Mesenchymal stem cell (in vitro differentiated cells and primary cell): ENCODE data around the gene RERE.

Experiments
- DNase-seq: peaks from one replicate; pipeline ENCODE4 v3.0.0-alpha.2; 2013
- H2AFZ ChIP-seq: one replicate; pipeline ENCODE4 v1.6.1; 2013; ENCODE audit warnings: low read depth, mild to moderate bottlenecking, control low read depth, inconsistent platforms, low read length, moderate library complexity
- H2AK5ac ChIP-seq: 2 replicates; pipeline ENCODE4 v1.6.1; 2013; ENCODE audit warnings: low read length, moderate library complexity, mild to moderate bottlenecking, inconsistent platforms; ENCODE audit not compliant: severe bottlenecking
- H2BK120ac ChIP-seq: one replicate; pipeline ENCODE4 v1.6.1; 2013; ENCODE audit warnings: low read depth, mild to moderate bottlenecking, inconsistent platforms, low read length, moderate library complexity
- H2BK12ac ChIP-seq, 2 experiments: one replicate each; pipeline ENCODE4 v1.6.1; 2013; ENCODE audit warnings: inconsistent platforms in 2 of 2, low read length in 2 of 2, mild to moderate bottlenecking in 2 of 2, moderate library complexity in 2 of 2, control low read depth in 1 of 2
- H2BK15ac ChIP-seq: one replicate; pipeline ENCODE4 v1.6.1; 2013; ENCODE audit warnings: mild to moderate bottlenecking, low read depth, inconsistent platforms; ENCODE audit not compliant: poor library complexity, severe bottlenecking
- H2BK5ac ChIP-seq: 2 replicates; pipeline ENCODE4 v1.6.1; 2013; ENCODE audit warnings: low read depth, mild to moderate bottlenecking, low read length, control low read depth, inconsistent platforms; ENCODE audit not compliant: poor library complexity, severe bottlenecking
- H3K14ac ChIP-seq, 2 experiments: one replicate each; pipeline ENCODE4 v1.6.1; 2013; ENCODE audit warnings: inconsistent platforms in 2 of 2, low read length in 2 of 2, control low read depth in 1 of 2, mild to moderate bottlenecking in 1 of 2, moderate library complexity in 1 of 2
- H3K18ac ChIP-seq, 2 experiments: one replicate each; pipeline ENCODE4 v1.6.1; 2013; ENCODE audit warnings: inconsistent platforms in 2 of 2, low read length in 2 of 2, control low read depth in 1 of 2, low read depth in 1 of 2, mild to moderate bottlenecking in 1 of 2
- H3K23ac ChIP-seq, 2 experiments: one replicate each; pipeline ENCODE4 v1.6.1; 2013; ENCODE audit warnings: inconsistent platforms in 2 of 2, low read length in 2 of 2, mild to moderate bottlenecking in 2 of 2, moderate library complexity in 2 of 2, control low read depth in 1 of 2
- H3K27ac ChIP-seq: 2 replicates; pipeline ENCODE4 v1.5.1; 2013; ENCODE audit warnings: mild to moderate bottlenecking, moderate library complexity, low read length, control low read depth, inconsistent platforms; ENCODE audit not compliant: poor library complexity, severe bottlenecking
- H3K27me3 ChIP-seq, 2 experiments: 2 replicates each; pipeline versions ENCODE4 v1.6.1 to v1.7.0; 2013; ENCODE audit warnings: low read length in 2 of 2, mild to moderate bottlenecking in 2 of 2, moderate library complexity in 2 of 2, control low read depth in 1 of 2, inconsistent platforms in 1 of 2; ENCODE audit not compliant: control insufficient read depth in 1 of 2, insufficient read depth in 1 of 2
- H3K36me3 ChIP-seq, 2 experiments: 2 replicates each; pipeline versions ENCODE4 v1.6.1 to v1.7.0; 2013; ENCODE audit warnings: low read length in 2 of 2, control low read depth in 1 of 2, inconsistent platforms in 1 of 2, low read depth in 1 of 2, mild to moderate bottlenecking in 1 of 2; ENCODE audit not compliant: insufficient read depth in 2 of 2, control insufficient read depth in 1 of 2
- H3K4ac ChIP-seq, 2 experiments: one replicate each; pipeline ENCODE4 v1.6.1; 2013; ENCODE audit warnings: inconsistent platforms in 2 of 2, low read length in 2 of 2, mild to moderate bottlenecking in 2 of 2, moderate library complexity in 2 of 2, control low read depth in 1 of 2, low read depth in 1 of 2
- H3K4me1 ChIP-seq: 2 replicates; pipeline ENCODE4 v1.6.1; 2013; ENCODE audit warnings: low read depth, low read length, control low read depth; ENCODE audit not compliant: control insufficient read depth, insufficient read depth
- H3K4me2 ChIP-seq: 2 replicates; pipeline ENCODE4 v1.6.1; 2013; ENCODE audit warnings: low read length, mild to moderate bottlenecking, inconsistent platforms; ENCODE audit not compliant: poor library complexity, severe bottlenecking
- H3K4me3 ChIP-seq, 2 experiments: 2 replicates each; pipeline versions ENCODE4 v1.5.1 to v1.7.0; 2013; ENCODE audit warnings: low read length in 2 of 2, mild to moderate bottlenecking in 2 of 2, control low read depth in 1 of 2, low read depth in 1 of 2; ENCODE audit not compliant: insufficient read depth in 1 of 2
- H3K79me1 ChIP-seq: replicated peaks from 2 replicates; pipeline ENCODE4 v1.6.1; 2013; ENCODE audit warnings: mild to moderate bottlenecking, control low read depth, low read length, inconsistent platforms; ENCODE audit not compliant: poor library complexity, severe bottlenecking
- H3K9ac ChIP-seq: 2 replicates; pipeline ENCODE4 v1.7.0; 2013; ENCODE audit warnings: mild to moderate bottlenecking, low read length, moderate library complexity
- H3K9me3 ChIP-seq: 2 replicates; pipeline ENCODE4 v1.7.0; 2013; ENCODE audit warnings: mild to moderate bottlenecking, low read length; ENCODE audit not compliant: control insufficient read depth
- H4K8ac ChIP-seq: one replicate; pipeline ENCODE4 v1.6.1; 2013; ENCODE audit warnings: inconsistent platforms, mild to moderate bottlenecking, low read length, moderate library complexity
- H4K91ac ChIP-seq: one replicate; pipeline ENCODE4 v1.6.1; 2013; ENCODE audit warnings: mild to moderate bottlenecking, low read length, inconsistent platforms
- WGBS: methylation state at CpG from one replicate; pipeline ENCODE4 v1.1.7; 2013; ENCODE audit warnings: mixed read lengths; 5-methylcytosine and 5-hydroxymethylcytosine counted together

The RERE gene

GRCh38 chr1:8354038-8354437 lies 463.4 kb downstream of the RERE start:
- DNase-seq, result no peak

DNA sequence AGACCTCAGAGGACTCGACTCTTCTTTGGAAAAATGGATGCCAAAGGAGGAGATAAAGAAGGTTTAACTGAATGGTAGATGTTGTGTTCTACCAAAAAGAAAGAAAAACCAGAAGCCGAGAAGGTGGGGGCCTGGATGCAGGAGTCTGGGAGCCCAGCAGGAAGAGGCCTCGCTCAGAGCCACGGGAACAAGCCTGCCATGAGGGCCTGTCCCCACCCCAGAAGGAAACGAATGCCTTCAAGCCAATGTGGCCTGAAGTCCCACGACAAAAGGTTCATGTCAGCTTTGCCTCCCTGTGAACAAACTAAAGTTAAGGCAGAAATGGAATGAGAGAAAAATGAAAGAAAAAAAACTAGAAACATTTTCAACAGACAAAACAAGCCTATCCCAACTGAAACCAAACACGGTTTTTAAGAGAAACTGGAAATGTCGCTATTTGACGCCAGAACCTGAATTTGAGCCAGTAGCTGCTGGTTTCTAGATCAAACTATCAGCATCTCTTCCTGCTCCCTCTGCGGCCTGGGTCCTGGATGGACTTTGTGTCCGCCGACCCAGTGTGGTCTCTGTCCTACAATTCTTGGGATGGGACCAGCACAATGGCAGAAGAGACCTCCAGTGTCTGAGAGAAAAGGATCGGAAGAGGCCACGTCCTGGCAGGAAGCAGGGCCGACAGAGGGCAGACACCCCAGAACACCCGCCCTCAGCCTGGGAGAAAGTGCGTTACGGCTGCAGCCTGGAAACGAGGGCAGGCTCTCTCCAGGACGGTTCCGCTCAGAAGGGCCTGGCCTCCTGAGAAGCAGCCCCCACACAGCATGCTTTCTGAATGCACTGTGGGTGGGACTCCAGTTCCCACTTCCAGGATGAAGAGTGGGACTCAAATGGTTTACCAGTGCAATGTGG lies 464.3 kb downstream of the RERE start:
- Histone ChIP-seq H3K36me3 (peaks cover 62 to 75% of the 10 kb centered on the region in 2 experiments), H3K9ac (peak overlapping the region; percentile 61), H4K8ac (peak overlapping the region; percentile 21), H3K27me3 (peaks cover 0 to 1% of the 10 kb centered on the region in 2 experiments), H4K91ac (no peak overlapping the region), H2BK120ac (no peak overlapping the region), H3K23ac (no peak overlapping the region), H3K9me3 (no peaks in the 10 kb centered on the region), H3K14ac (no peak overlapping the region), H2BK5ac (no peak overlapping the region), H3K18ac (no peak overlapping the region), H3K79me1 (peaks cover 23% of the 10 kb centered on the region), H2AFZ (no peak overlapping the region), H3K4me2 (no peak overlapping the region), H3K4ac (no peak overlapping the region), H3K27ac (no peak overlapping the region), H2AK5ac (no peak overlapping the region), H2BK12ac (no peak overlapping the region), H3K4me3 (no peak overlapping the region), H3K4me1 (peaks cover 12% of the 10 kb centered on the region), H2BK15ac (no peak overlapping the region)
- WGBS, result 90% methylated on average over 21 of the region's 21 CpGs
- no peak for DNase-seq

More at GRCh38 chr1:8354038-8354437, 463.4 kb downstream of the RERE start:
- Histone ChIP-seq H2BK120ac (no peak overlapping the region), H3K27ac (no peak overlapping the region), H2AK5ac (no peak overlapping the region), H3K27me3 (no peaks in the 10 kb centered on the region), H3K36me3 (peaks cover 71 to 84% of the 10 kb centered on the region in 2 experiments), H3K9ac (peak overlapping the region; percentile 61), H3K79me1 (peaks cover 29% of the 10 kb centered on the region), H2AFZ (no peak overlapping the region), H3K4me3 (no peak overlapping the region), H2BK5ac (no peak overlapping the region), H2BK15ac (no peak overlapping the region), H3K4me1 (peaks cover 14% of the 10 kb centered on the region), H3K23ac (no peak overlapping the region), H3K18ac (no peak overlapping the region), H3K4ac (no peak overlapping the region), H3K4me2 (no peak overlapping the region), H3K9me3 (no peaks in the 10 kb centered on the region), H4K91ac (no peak overlapping the region), H4K8ac (no peak overlapping the region), H3K14ac (no peak overlapping the region), H2BK12ac (no peak overlapping the region)
- 98% methylated on average over 5 of the region's 8 CpGs for WGBS

- Histone ChIP-seq H3K36me3 (peaks cover 56 to 68% of the 10 kb centered on the region in 2 experiments), H3K23ac (no peak overlapping the region), H3K4me2 (no peak overlapping the region), H3K4me1 (peaks cover 15% of the 10 kb centered on the region), H3K9ac (no peak overlapping the region), H4K8ac (no peak overlapping the region), H3K79me1 (peaks cover 20% of the 10 kb centered on the region), H3K27ac (no peak overlapping the region), H3K18ac (no peak overlapping the region), H3K9me3 (no peaks in the 10 kb centered on the region), H2BK12ac (no peak overlapping the region), H3K4me3 (no peak overlapping the region), H4K91ac (no peak overlapping the region), H2AFZ (no peak overlapping the region), H2BK120ac (no peak overlapping the region), H2BK5ac (no peak overlapping the region), H3K14ac (no peak overlapping the region), H2AK5ac (no peak overlapping the region), H3K27me3 (peaks cover 0 to 5% of the 10 kb centered on the region in 2 experiments), H3K4ac (no peak overlapping the region), H2BK15ac (no peak overlapping the region)
- DNase-seq, result no peak
- 89% methylated on average over 15 of the region's 15 CpGs for WGBS
Observed at GRCh38 chr1:8352471-8352845, 465.0 kb downstream of the RERE start.

DNA sequence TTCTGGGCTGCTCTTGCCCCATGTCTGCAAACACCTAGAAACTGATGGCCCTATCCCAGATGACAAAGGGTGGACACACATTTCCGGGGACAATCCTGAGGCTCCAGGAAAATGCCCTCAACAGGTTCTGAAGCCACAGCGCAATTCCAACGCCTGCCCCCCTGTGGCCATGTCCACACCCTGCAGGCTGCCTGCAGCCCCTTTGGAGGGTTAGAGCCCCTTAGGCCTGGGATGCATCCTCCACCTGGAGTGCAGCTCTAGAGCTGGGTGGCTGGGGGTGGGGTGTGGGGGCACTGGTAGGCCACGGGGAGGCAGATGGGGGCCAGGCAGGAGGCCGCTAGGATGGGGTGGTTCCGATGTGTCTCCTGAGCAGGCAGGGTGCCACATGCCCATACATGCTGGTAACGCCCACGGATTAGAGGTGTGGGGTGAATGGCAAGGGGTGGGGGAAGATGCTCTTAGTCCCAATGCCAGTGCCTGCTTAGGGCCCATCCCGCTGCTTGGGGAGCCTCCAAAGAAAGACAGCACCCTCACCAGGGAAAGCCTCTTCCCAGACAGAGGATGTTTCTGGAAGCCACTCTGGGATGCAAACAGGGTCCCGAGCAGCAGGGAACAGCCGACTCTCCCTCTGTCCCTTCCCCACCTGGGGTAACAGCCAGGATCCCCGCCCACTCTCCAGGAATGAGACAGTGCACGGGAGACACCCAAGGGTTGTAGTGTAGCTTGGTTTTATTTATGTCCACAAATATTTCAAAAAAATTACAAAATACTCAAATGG lies 465.6 kb downstream of the RERE start:
- no peak overlapping the region for H2BK15ac ChIP-seq
- no peak overlapping the region for H3K18ac ChIP-seq
- H2BK5ac ChIP-seq, result no peak overlapping the region
- H4K91ac ChIP-seq, result no peak overlapping the region
- 75% methylated on average over 8 of the region's 13 CpGs for WGBS
- no peak overlapping the region for H2AK5ac ChIP-seq
- H3K27ac ChIP-seq, result no peak overlapping the region
- no peak overlapping the region for H3K14ac ChIP-seq
- H4K8ac ChIP-seq, result no peak overlapping the region
- no peak overlapping the region for H2BK12ac ChIP-seq
- H3K27me3 ChIP-seq, result peaks cover 0 to 5% of the 10 kb centered on the region in 2 experiments
- H3K9ac ChIP-seq, result no peak overlapping the region
- H3K79me1 ChIP-seq, result peaks cover 18% of the 10 kb centered on the region
- H3K36me3 ChIP-seq, result peaks cover 50 to 62% of the 10 kb centered on the region in 2 experiments
- no peak overlapping the region for H3K4me3 ChIP-seq
- H2AFZ ChIP-seq, result no peak overlapping the region
- H3K23ac ChIP-seq, result no peak overlapping the region
- H3K4ac ChIP-seq, result no peak overlapping the region
- DNase-seq, result no peak
- no peaks in the 10 kb centered on the region for H3K9me3 ChIP-seq
- H3K4me1 ChIP-seq, result peaks cover 15% of the 10 kb centered on the region
- no peak overlapping the region for H3K4me2 ChIP-seq
- H2BK120ac ChIP-seq, result no peak overlapping the region
